ENCODE results near the gene RBM24.
"Not testable (repeated sequence)": the region's sequence is repeated elsewhere in the genome, so short reads cannot be mapped to it uniquely, and the experiment has no call there.

The RBM24 gene

GRCh38 chr6:17318435-17319165, 37.4 kb downstream of the RBM24 start:
- no peak overlapping the region for H3K27ac ChIP-seq
- no peak for TF ChIP-seq CTCF (conservative IDR thresholded peaks at IDR 0.05)

DNA sequence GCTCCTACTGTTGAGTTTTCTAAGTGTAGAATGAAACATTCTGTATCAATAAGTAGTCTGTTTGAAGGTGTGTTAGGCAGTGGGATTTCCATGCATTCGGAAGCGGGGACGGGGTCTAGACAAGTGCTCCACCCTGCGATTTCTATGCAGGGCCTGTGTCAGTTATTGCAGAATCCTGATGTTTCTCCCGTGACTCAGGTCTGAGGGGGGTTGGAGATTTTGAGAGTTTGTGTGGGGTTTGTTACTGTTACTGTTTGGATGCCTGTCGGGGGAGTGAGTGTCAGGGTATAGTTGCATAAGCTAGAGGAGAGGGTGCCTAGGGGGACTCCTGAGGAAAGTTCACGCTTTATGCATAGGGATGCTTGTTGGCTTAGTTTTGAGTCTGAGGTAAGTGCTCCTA, 39.1 kb downstream of the RBM24 start:
- not testable (repeated sequence) for H3K27ac ChIP-seq

GRCh38 chr6:17331238-17331637, 50.1 kb downstream of the RBM24 start:
- TF ChIP-seq CTCF (conservative IDR thresholded peaks at IDR 0.05): no peak
- no peak overlapping the region for H3K27ac ChIP-seq

- H3K27ac ChIP-seq: no peak overlapping the region
- TF ChIP-seq CTCF (conservative IDR thresholded peaks at IDR 0.05): no peak
These were observed 53.1 kb downstream of the RBM24 start for GRCh38 chr6:17334265-17334664.

- TF ChIP-seq CTCF (conservative IDR thresholded peaks at IDR 0.05): no peak
- no peak overlapping the region for H3K27ac ChIP-seq
These were observed 55.3 kb downstream of the RBM24 start for GRCh38 chr6:17336425-17336824.

GRCh38 chr6:17339308-17339670, 58.1 kb downstream of the RBM24 start:
- no peak overlapping the region for H3K27ac ChIP-seq
- TF ChIP-seq CTCF (conservative IDR thresholded peaks at IDR 0.05): no peak

DNA sequence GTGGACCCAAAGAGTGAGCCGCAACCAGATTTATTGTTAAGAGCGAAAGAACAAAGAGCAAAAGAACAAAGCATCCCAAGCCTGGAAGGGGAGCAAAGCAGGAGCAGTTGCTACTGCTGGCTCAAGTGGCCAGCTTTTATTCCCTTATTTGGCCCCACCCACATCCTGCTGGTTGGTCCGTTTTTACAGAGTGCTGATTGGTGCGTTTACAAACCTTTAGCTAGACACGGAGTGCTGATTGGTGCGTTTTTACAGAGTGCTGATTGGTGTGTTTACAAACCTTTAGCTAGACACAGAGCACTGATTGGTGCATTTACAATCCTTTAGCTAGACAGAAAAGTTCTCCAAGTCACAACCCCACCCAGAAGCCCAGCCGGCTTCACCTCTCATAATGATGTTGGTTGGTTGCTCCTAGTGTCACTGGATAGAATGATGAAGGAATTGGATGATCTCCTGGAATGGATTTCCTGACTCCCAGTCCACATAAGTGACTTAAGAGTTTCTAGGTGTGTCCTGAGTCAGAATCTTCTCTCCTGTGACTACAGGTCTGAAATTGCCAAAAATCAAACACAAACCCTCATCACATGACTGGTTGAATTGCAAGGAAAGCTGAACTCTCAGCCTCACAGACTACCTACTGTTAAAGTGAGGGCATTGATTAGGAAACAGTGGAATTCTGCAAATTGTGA, 60.1 kb downstream of the RBM24 start:
- no peak overlapping the region for H3K27ac ChIP-seq
- TF ChIP-seq CTCF (conservative IDR thresholded peaks at IDR 0.05): no peak

DNA sequence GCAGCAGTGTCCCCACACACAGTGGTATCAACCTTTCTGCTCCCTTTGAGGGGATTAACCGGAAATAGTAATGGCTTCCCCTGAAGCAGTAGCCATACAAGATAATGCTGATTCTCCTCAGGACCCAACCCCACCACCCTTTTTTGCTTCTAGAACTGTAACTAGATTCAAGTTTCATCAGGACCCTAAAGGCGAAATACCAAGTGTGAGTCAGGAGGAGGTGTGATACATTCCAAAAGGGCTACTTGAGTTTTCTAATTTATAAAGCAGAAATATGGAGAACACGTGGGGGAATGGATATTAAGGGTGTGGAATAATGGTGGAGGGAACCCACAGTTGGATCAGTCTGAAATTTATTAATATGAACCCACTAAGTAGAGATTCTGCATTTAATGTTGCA, 60.7 kb downstream of the RBM24 start:
- no peak for TF ChIP-seq CTCF (conservative IDR thresholded peaks at IDR 0.05)
- H3K27ac ChIP-seq: no peak overlapping the region

All from VCaP (cell line).